Measurements from ENCODE around the gene TCL1B. TPM values are rescaled to one million over a fixed set of nuclear protein-coding genes. Genes with fewer than 3 reads are reported as not detected.

TCL1B gene
- polyA plus RNA-seq, 3 donors: not detected

DNA sequence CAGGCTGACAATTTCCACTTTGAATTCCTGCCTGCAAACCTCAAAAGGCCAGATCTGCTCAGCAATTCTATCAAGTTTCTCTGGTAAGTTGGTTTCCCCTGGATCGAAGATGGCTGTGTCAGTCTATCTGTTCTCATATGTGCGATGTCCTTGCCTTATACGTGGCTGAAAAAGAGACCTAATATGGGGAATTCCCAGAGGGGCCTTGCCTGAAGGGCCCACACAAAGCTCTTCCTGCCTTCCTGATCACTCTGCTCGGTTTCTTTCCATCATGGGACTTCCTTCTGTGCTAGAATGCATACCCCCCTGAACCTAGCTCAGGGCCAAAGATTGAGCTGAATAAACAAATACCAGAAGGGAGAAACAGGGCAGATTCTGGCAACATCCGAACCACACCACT lies 13.2 kb downstream of the TCL1B start:
- no peaks in the 10 kb centered on the region for H3K9me3 ChIP-seq (replicated peaks in 1 of 2; ENCODE audit: control insufficient read depth in 1 of 2, insufficient read depth in 1 of 2, low read length in 2 of 2)
- TF ChIP-seq, protein P1, sequence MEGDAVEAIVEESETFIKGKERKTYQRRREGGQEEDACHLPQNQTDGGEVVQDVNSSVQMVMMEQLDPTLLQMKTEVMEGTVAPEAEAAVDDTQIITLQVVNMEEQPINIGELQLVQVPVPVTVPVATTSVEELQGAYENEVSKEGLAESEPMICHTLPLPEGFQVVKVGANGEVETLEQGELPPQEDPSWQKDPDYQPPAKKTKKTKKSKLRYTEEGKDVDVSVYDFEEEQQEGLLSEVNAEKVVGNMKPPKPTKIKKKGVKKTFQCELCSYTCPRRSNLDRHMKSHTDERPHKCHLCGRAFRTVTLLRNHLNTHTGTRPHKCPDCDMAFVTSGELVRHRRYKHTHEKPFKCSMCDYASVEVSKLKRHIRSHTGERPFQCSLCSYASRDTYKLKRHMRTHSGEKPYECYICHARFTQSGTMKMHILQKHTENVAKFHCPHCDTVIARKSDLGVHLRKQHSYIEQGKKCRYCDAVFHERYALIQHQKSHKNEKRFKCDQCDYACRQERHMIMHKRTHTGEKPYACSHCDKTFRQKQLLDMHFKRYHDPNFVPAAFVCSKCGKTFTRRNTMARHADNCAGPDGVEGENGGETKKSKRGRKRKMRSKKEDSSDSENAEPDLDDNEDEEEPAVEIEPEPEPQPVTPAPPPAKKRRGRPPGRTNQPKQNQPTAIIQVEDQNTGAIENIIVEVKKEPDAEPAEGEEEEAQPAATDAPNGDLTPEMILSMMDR (IDR thresholded peaks at IDR 0.05): no peak
- H3K36me3 Mint-ChIP-seq: no peaks in the 10 kb centered on the region
- peaks cover 0 to 2% (median 0%) of the 10 kb centered on the region in 7 donors for H3K9me3 Mint-ChIP-seq
- H3K4me3 Mint-ChIP-seq: no peak overlapping the region
- no peak for DNase-seq
- no peaks in the 10 kb centered on the region for H3K79me2 ChIP-seq (ENCODE audit: insufficient read depth, low read length)
- no peak overlapping the region for H3K4me2 ChIP-seq (replicated peaks; ENCODE audit: extremely low read depth, low read length, poor library complexity, severe bottlenecking)
- no peak overlapping the region for H3K4me3 ChIP-seq (replicated peaks in 1 of 3; ENCODE audit: low read depth in 2 of 3, low read length in 3 of 3)
- H3K27me3 Mint-ChIP-seq (ENCODE audit: low read depth in 3 of 3): peaks cover 11 to 20% (median 14%) of the 10 kb centered on the region in 3 donors
- no peak overlapping the region for H3K9ac ChIP-seq (ENCODE audit: insufficient read depth, low read length, poor library complexity, severe bottlenecking)
- H3K27ac ChIP-seq (ENCODE audit: low read depth in 1 of 2, low read length in 2 of 2): no peak overlapping the region
- WGBS (ENCODE audit: insufficient coverage): 67% methylated on average over 4 of the region's 5 CpGs
- no peak overlapping the region for H2AFZ ChIP-seq (ENCODE audit: insufficient read depth, low read depth, low read length, poor library complexity, severe bottlenecking)
- H3K27ac Mint-ChIP-seq: no peak overlapping the region
- H3K27me3 ChIP-seq (ENCODE audit: control insufficient read depth in 2 of 2, insufficient read depth in 2 of 2, low read length in 2 of 2): peaks cover 0 to 6% of the 10 kb centered on the region in 2 donors
- H3K36me3 ChIP-seq (replicated peaks in 1 of 2; ENCODE audit: control insufficient read depth in 1 of 2, insufficient read depth in 2 of 2, low read length in 2 of 2): no peaks in the 10 kb centered on the region
- intact Hi-C loops (cut with micrococcal nuclease): no loop called here
- no peaks in the 10 kb centered on the region for H3K4me1 Mint-ChIP-seq
- no peaks in the 10 kb centered on the region for H4K20me1 ChIP-seq (ENCODE audit: insufficient read depth, low read length)
- no peaks in the 10 kb centered on the region for H3K4me1 ChIP-seq (ENCODE audit: control insufficient read depth in 1 of 2, insufficient read depth in 2 of 2, low read length in 2 of 2)

GRCh38 chr14:95700221-95700976 lies 14.2 kb downstream of the TCL1B start:
- Histone ChIP-seq H3K4me3 (replicated peaks in 1 of 3; ENCODE audit: low read depth in 2 of 3, low read length in 3 of 3) (no peak overlapping the region), H3K4me2 (replicated peaks; ENCODE audit: extremely low read depth, low read length, poor library complexity, severe bottlenecking) (no peak overlapping the region), H2AFZ (ENCODE audit: insufficient read depth, low read depth, low read length, poor library complexity, severe bottlenecking) (no peak overlapping the region), H4K20me1 (ENCODE audit: insufficient read depth, low read length) (no peaks in the 10 kb centered on the region), H3K79me2 (ENCODE audit: insufficient read depth, low read length) (no peaks in the 10 kb centered on the region), H3K9me3 (replicated peaks in 1 of 2; ENCODE audit: control insufficient read depth in 1 of 2, insufficient read depth in 1 of 2, low read length in 2 of 2) (no peaks in the 10 kb centered on the region), H3K27me3 (ENCODE audit: control insufficient read depth in 2 of 2, insufficient read depth in 2 of 2, low read length in 2 of 2) (peaks cover 0 to 6% of the 10 kb centered on the region in 2 donors), H3K27ac (ENCODE audit: low read depth in 1 of 2, low read length in 2 of 2) (no peak overlapping the region), H3K9ac (ENCODE audit: insufficient read depth, low read length, poor library complexity, severe bottlenecking) (no peak overlapping the region), H3K4me1 (ENCODE audit: control insufficient read depth in 1 of 2, insufficient read depth in 2 of 2, low read length in 2 of 2) (no peaks in the 10 kb centered on the region), H3K36me3 (replicated peaks in 1 of 2; ENCODE audit: control insufficient read depth in 1 of 2, insufficient read depth in 2 of 2, low read length in 2 of 2) (no peaks in the 10 kb centered on the region)
- H3K4me1 Mint-ChIP-seq: no peaks in the 10 kb centered on the region
- no peaks in the 10 kb centered on the region for H3K36me3 Mint-ChIP-seq
- no peak overlapping the region for H3K27ac Mint-ChIP-seq
- intact Hi-C loops (cut with micrococcal nuclease): no loop called here
- WGBS (ENCODE audit: insufficient coverage): no CpG with 5 or more reads among the region's 5 CpGs
- DNase-seq: no peak
- H3K4me3 Mint-ChIP-seq: peak overlapping the region in 1 of 2 donors; percentile 50
- TF ChIP-seq, protein P1 (IDR thresholded peaks at IDR 0.05): no peak
- H3K27me3 Mint-ChIP-seq (ENCODE audit: low read depth in 3 of 3): peaks cover 15 to 19% (median 18%) of the 10 kb centered on the region in 3 donors
- peaks cover 0 to 2% (median 0%) of the 10 kb centered on the region in 7 donors for H3K9me3 Mint-ChIP-seq

Measured in CD14-positive monocyte (primary cell).